ENCODE measurements around the gene C1QL4.

DNA sequence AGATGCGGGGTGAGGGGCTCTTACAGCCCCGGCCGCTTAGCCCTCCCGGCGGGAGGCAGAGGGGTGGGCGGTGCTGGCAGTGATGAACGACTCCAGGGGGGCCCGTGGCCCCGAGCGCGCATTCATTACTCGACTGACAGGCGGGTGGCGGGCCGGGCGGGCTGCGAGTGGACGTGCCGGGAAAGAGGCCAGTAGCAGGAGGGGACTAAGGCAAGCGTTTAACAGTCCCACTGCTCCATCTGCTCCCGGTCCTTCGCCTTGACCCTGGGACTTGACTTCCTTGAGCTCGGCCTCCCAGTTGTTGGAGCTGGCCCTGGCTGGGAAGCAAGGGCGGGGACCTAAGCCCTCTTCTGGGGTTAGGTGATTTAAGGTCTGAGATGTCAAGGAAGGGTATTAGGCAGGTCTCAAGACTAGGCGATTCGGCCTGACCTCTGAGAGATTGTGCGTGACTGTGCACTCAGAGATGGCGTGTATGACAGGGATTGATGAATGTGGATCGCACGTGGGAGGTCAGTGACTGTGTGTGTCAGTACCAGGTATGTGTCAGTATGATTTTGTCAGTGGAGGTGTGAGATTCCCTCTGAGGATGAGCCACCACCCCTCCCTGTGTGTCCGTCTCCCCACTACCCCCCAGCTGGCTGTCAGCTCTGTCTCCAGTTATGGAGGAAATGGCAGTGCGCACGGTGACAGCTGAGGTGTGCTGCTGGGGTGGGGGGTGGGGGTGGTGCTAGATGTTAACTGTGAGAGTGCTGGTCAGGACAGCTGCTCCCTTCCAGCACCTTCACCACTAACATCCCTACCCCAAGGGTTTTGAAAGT lies 6.1 kb upstream of the C1QL4 start:
- TF ChIP-seq, protein P1, sequence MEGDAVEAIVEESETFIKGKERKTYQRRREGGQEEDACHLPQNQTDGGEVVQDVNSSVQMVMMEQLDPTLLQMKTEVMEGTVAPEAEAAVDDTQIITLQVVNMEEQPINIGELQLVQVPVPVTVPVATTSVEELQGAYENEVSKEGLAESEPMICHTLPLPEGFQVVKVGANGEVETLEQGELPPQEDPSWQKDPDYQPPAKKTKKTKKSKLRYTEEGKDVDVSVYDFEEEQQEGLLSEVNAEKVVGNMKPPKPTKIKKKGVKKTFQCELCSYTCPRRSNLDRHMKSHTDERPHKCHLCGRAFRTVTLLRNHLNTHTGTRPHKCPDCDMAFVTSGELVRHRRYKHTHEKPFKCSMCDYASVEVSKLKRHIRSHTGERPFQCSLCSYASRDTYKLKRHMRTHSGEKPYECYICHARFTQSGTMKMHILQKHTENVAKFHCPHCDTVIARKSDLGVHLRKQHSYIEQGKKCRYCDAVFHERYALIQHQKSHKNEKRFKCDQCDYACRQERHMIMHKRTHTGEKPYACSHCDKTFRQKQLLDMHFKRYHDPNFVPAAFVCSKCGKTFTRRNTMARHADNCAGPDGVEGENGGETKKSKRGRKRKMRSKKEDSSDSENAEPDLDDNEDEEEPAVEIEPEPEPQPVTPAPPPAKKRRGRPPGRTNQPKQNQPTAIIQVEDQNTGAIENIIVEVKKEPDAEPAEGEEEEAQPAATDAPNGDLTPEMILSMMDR (IDR thresholded peaks at IDR 0.05), result no peak
- TF ChIP-seq POLR2AphosphoS5 (IDR thresholded peaks at IDR 0.05) (no peak), POLR2A (IDR thresholded peaks at IDR 0.05) (no peak)
